GM12873 (cell line): ENCODE measurements around the gene RAP1GAP2.
"Not testable (repeated sequence)": the region's sequence is repeated elsewhere in the genome, so short reads cannot be mapped to it uniquely, and the experiment has no call there.

ENCODE experiments used
- CTCF ChIP-seq: IDR thresholded peaks from 2 replicates; pipeline ENCODE4 v1.5.1; 2012; ENCODE audit warnings: low read depth, mild to moderate bottlenecking, moderate library complexity, low read length, control low read depth; ENCODE audit not compliant: insufficient read depth; ENCODE audit errors: missing control alignments

Gene RAP1GAP2

GRCh38 chr17:3043737-3044365 lies 247.6 kb downstream of the RAP1GAP2 start:
- TF ChIP-seq CTCF, result peak; percentile 58

- no peak for TF ChIP-seq CTCF
Observed at GRCh38 chr17:3046753-3047152, 250.5 kb downstream of the RAP1GAP2 start.

- TF ChIP-seq CTCF, result peak; percentile 71
Observed at GRCh38 chr17:3048727-3049471, 252.7 kb downstream of the RAP1GAP2 start.

GRCh38 chr17:3049705-3050295 lies 253.6 kb downstream of the RAP1GAP2 start:
- TF ChIP-seq CTCF, result no peak

GRCh38 chr17:3063507-3063906 lies 267.3 kb downstream of the RAP1GAP2 start, which contains the start of gene OR1D5:
OR1D5 (minus strand) TSS chr17:3063607; CDS start chr17:3063607, 0 bp downstream.
- TF ChIP-seq CTCF, result not testable (repeated sequence)

GRCh38 chr17:3073850-3074249 lies 277.6 kb downstream of the RAP1GAP2 start:
- peak; percentile 34 for TF ChIP-seq CTCF
